Skeletal muscle tissue (tissue), 4 donors: ENCODE measurements around the gene GNB4. TPM values are rescaled to one million over a fixed set of nuclear protein-coding genes. Genes with fewer than 3 reads are reported as not detected.

Experiments
- H3K27ac ChIP-seq: one replicate; pipeline ENCODE4 v1.7.0; 2013; ENCODE audit warnings: mild to moderate bottlenecking, low read depth, low read length, inconsistent platforms
- H3K27me3 ChIP-seq, 3 donors: one replicate each; pipeline ENCODE4 v1.7.0; 2013; ENCODE audit warnings: low read length in 3 of 3; ENCODE audit not compliant: control insufficient read depth in 3 of 3, insufficient read depth in 3 of 3
- H3K36me3 ChIP-seq, 3 donors: one replicate each; pipeline ENCODE4 v1.7.0; 2013; ENCODE audit warnings: low read length in 3 of 3; ENCODE audit not compliant: control insufficient read depth in 3 of 3, insufficient read depth in 3 of 3
- H3K4me1 ChIP-seq, 3 donors: one replicate each; pipeline ENCODE4 v1.7.0; 2013; ENCODE audit warnings: low read length in 3 of 3, mild to moderate bottlenecking in 3 of 3; ENCODE audit not compliant: control insufficient read depth in 3 of 3, insufficient read depth in 3 of 3
- H3K4me3 ChIP-seq, 3 donors: one replicate each; pipeline ENCODE4 v1.7.0; 2013; ENCODE audit warnings: low read length in 3 of 3
- H3K9ac ChIP-seq, 3 donors: one replicate each; pipeline ENCODE4 v1.7.0; 2013; ENCODE audit warnings: low read length in 3 of 3, mild to moderate bottlenecking in 3 of 3, moderate library complexity in 2 of 3, low read depth in 1 of 3
- H3K9me3 ChIP-seq, 3 donors: one replicate each; pipeline ENCODE4 v1.7.0; 2013; ENCODE audit warnings: low read length in 3 of 3; ENCODE audit not compliant: control insufficient read depth in 3 of 3
- total RNA-seq: library from RNA; depleted of rRNA; stranded (reverse); fragments of >200 nt; gene quantifications from one replicate; pipeline ENCODE4 v1.2.3, GENCODE V29; 2014
- donor health status: Osteomylitis.

GNB4 gene
- total RNA-seq, 1 donor from 2014 or later, result 60.5 TPM

- H3K4me1 ChIP-seq, result peaks cover 0 to 13% (median 4%) of the 10 kb centered on the region in 3 donors
Measured at GRCh38 chr3:179447251-179447650, 4.0 kb downstream of the GNB4 start.

GRCh38 chr3:179446501-179446900 lies 4.8 kb downstream of the GNB4 start:
- no peak overlapping the region for H3K27ac ChIP-seq
- H3K4me1 ChIP-seq, result peaks cover 0 to 6% (median 2%) of the 10 kb centered on the region in 3 donors
- no peak overlapping the region for H3K9ac ChIP-seq
- H3K9me3 ChIP-seq, result no peaks in the 10 kb centered on the region
- no peaks in the 10 kb centered on the region for H3K36me3 ChIP-seq
- H3K4me3 ChIP-seq, result no peak overlapping the region
- H3K27me3 ChIP-seq, result peaks cover 0 to under 1% (median 0%) of the 10 kb centered on the region in 3 donors

More at GRCh38 chr3:179447251-179447650, 4.0 kb downstream of the GNB4 start:
- Histone ChIP-seq H3K9me3 (no peaks in the 10 kb centered on the region), H3K27me3 (peaks cover 0 to 7% (median 0%) of the 10 kb centered on the region in 3 donors), H3K9ac (no peak overlapping the region), H3K4me3 (no peak overlapping the region), H3K36me3 (no peaks in the 10 kb centered on the region), H3K27ac (no peak overlapping the region)

DNA sequence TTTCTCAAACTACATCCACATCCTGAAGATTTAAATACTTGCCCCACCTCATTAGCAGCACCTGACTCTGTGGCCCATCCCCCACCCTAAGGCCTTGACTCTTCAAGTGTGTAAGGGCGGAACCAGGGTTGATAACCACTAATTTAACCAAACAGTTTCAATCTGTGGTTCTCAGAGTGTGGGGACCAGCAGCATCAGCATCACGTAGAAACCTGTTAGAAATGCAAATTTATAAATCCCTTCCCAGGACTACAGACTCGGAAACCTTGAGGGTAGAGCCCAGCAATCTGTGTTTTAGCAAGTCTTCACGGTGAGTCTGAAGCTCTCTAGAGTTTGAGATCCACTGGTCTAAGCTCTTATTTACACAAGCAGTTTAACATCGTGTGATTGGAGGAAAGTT lies 12.4 kb downstream of the GNB4 start:
- Histone ChIP-seq H3K27ac (no peak overlapping the region), H3K9me3 (no peaks in the 10 kb centered on the region), H3K36me3 (no peaks in the 10 kb centered on the region), H3K27me3 (no peaks in the 10 kb centered on the region), H3K9ac (no peak overlapping the region), H3K4me3 (no peak overlapping the region), H3K4me1 (no peaks in the 10 kb centered on the region)

DNA sequence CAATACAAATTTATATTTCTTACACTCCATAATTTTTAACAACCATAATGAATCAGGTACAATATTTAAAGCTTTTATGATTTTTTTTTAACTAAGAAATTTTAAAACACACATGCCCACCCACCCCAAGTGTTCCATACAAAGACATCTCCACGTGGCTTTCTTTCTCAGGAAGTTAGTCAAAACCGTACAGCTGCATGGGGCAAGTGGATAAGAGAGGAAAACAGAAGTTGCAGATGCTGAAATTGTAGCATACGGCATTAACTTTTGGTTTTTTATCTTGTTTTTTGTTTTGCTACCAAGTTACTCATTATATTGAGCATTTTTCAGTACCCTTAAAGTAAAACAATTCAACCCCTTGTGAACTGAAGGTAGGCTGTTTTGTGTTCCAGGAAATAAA lies 14.8 kb downstream of the GNB4 start:
- Histone ChIP-seq H3K4me3 (no peak overlapping the region), H3K9ac (no peak overlapping the region), H3K36me3 (no peaks in the 10 kb centered on the region), H3K9me3 (no peaks in the 10 kb centered on the region), H3K27ac (no peak overlapping the region), H3K27me3 (no peaks in the 10 kb centered on the region), H3K4me1 (peaks cover 0 to 3% (median 0%) of the 10 kb centered on the region in 3 donors)

DNA sequence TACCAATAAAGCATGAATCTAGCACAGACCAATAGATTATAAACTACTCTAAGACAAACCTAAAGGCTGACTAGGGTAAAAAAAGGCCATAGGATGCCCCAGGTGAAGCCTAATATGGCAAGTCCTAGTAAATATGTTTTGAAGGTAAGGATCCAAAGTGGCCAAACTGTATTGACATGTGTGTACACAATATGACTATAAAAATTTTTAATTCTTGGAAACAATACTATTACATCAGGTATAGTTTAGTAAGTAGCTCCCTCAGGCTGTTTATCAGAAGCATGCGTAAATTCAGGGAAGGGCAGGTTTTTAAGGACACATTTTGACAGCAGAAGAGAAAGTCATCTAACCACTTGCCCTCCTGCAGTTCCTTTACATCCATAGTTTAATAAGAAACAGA lies 18.8 kb downstream of the GNB4 start:
- Histone ChIP-seq H3K4me3 (no peak overlapping the region), H3K27me3 (no peaks in the 10 kb centered on the region), H3K36me3 (no peaks in the 10 kb centered on the region), H3K27ac (no peak overlapping the region), H3K9me3 (no peaks in the 10 kb centered on the region), H3K4me1 (peaks cover 0 to 3% (median 0%) of the 10 kb centered on the region in 3 donors), H3K9ac (no peak overlapping the region)

DNA sequence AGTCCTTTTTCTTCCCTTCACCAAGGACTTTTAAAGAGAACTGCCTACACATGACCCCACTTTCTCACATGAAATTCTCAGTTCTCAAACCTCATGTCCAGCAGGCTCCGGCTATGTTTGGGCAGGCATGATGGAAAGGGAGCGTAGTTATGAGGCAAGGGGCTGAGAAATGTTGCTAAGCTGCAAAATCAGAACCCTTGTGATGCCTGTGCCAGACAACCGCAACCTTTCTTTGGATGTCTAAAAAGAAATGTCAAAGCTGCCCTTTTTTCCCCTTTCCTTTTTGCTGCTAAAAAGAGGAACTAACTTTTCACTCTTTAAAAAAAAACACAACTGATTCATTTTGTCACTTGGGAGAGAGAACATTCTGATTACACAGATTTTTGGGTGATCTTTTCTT lies 19.2 kb downstream of the GNB4 start:
- Histone ChIP-seq H3K4me3 (no peak overlapping the region), H3K27me3 (no peaks in the 10 kb centered on the region), H3K9ac (no peak overlapping the region), H3K4me1 (peaks cover 0 to 3% (median 0%) of the 10 kb centered on the region in 3 donors), H3K36me3 (no peaks in the 10 kb centered on the region), H3K9me3 (no peaks in the 10 kb centered on the region), H3K27ac (peak overlapping the region; percentile 25)

DNA sequence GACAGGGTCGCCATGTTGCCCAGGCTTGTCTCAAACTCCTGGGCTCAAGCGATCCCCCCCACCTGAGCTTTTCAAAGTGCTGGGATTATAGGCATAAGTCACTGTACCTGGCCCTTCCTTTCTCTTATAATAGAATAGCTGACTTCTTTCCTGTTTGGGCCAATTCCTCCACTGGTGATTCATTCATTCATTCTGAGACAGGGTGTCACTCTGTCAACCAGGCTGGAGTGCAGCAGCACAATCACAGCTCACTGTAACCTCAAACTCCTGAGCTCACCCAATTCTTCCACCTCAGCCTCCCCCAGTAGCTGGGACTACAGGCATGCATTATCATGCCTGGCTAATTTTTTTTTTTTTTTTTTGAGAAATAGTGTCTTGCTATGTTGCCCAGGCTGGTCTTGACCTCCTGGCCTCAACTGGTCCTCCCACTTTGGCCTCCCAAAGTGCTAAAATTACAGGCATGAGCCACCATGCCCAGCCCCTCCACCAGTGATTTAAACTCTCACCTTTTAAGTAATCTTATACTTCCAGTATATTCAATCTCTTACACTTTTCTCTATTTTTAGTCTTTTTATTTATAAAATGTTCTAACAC lies 20.9 kb downstream of the GNB4 start:
- H3K4me3 ChIP-seq, result no peak overlapping the region
- H3K27me3 ChIP-seq, result no peaks in the 10 kb centered on the region
- H3K4me1 ChIP-seq, result peaks cover 0 to 3% (median 0%) of the 10 kb centered on the region in 3 donors
- H3K9ac ChIP-seq, result no peak overlapping the region
- H3K27ac ChIP-seq, result no peak overlapping the region
- no peaks in the 10 kb centered on the region for H3K9me3 ChIP-seq
- peaks cover 0 to 4% (median 0%) of the 10 kb centered on the region in 3 donors for H3K36me3 ChIP-seq

DNA sequence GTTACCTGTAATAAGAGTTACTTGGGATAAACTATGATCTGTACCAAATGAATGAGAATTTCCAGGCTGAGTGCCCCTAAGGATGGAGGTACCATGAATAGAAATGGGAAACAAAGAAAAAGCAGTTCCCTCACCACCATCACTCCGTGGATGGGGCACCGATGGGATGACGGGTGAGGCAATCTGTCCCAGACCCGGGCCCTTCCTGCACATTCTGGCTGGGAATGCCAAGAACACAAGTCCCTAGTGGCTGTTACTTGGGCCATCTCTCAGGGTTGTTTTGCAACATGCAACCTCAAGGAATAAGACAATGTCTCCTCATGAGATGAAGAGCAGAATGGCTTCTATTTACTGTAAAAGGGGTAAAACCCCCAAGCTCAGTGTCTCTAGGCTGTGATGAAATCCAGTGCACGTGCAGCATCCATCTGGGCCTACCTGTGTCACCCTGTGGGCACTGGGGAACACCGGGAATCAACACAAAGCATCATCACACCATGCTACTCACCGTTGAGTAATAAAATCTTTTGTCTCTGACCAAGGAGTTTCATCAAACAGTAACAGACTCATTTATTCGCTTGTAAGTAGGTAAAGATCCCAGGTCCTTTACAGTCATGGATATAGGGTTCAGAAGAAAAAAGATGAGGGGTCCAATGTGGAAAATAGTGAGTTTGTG lies 22.3 kb downstream of the GNB4 start:
- Histone ChIP-seq H3K9ac (no peak overlapping the region), H3K27me3 (no peaks in the 10 kb centered on the region), H3K9me3 (no peaks in the 10 kb centered on the region), H3K36me3 (peaks cover 4 to 10% (median 5%) of the 10 kb centered on the region in 3 donors), H3K4me3 (no peak overlapping the region), H3K4me1 (peaks cover 0 to 3% (median 0%) of the 10 kb centered on the region in 3 donors), H3K27ac (no peak overlapping the region)

GRCh38 chr3:179425075-179425474 lies 26.2 kb downstream of the GNB4 start:
- Histone ChIP-seq H3K4me3 (no peak overlapping the region), H3K9me3 (no peaks in the 10 kb centered on the region), H3K4me1 (peaks cover 0 to 2% (median 0%) of the 10 kb centered on the region in 3 donors), H3K27ac (no peak overlapping the region), H3K9ac (no peak overlapping the region), H3K27me3 (no peaks in the 10 kb centered on the region), H3K36me3 (peaks cover 4 to 10% (median 8%) of the 10 kb centered on the region in 3 donors)

- Histone ChIP-seq H3K27ac (no peak overlapping the region), H3K4me1 (peaks cover 0 to 2% (median 0%) of the 10 kb centered on the region in 3 donors), H3K9me3 (no peaks in the 10 kb centered on the region), H3K4me3 (no peak overlapping the region), H3K27me3 (no peaks in the 10 kb centered on the region), H3K36me3 (peaks cover 4 to 18% (median 10%) of the 10 kb centered on the region in 3 donors), H3K9ac (no peak overlapping the region)
Measured at GRCh38 chr3:179421500-179421899, 29.8 kb downstream of the GNB4 start.
